Thyroid gland (tissue), 4 donors: Measurements from ENCODE around the gene AQP2. TPM values are rescaled to one million over a fixed set of nuclear protein-coding genes. Genes with fewer than 3 reads are reported as not detected.
A peak's percentile ranks its signal among the peaks of the same experiment; 100 is the strongest.

Experiments
- DNase-seq, 2 donors: peaks; one replicate each; pipeline ENCODE4 v3.0.0-alpha.2; 2019
- H3K27ac ChIP-seq, 3 donors: fragments of 200-600 bp; sonication (generic); 1 replicate in 2 of 3; 2 replicates in 1 of 3; pipeline ENCODE4 v1.5.1; 2016 to 2019; ENCODE audit warnings: mild to moderate bottlenecking in 1 of 3, moderate library complexity in 1 of 3
- H3K27me3 ChIP-seq: fragments of 200-600 bp; sonication (generic); one replicate; pipeline ENCODE4 v1.5.1; 2019
- H3K36me3 ChIP-seq, 2 donors: fragments of 200-600 bp; sonication (generic); one replicate each; pipeline ENCODE4 v1.5.1; 2016 to 2019
- H3K4me1 ChIP-seq, 2 donors: fragments of 200-600 bp; sonication (generic); one replicate each; pipeline ENCODE4 v1.5.1; 2017 to 2019
- H3K4me3 ChIP-seq, 3 donors: fragments of 200-600 bp; sonication (generic); replicated peaks in 1 of 3; 1 replicate in 2 of 3; 2 replicates in 1 of 3; pipeline ENCODE4 v1.5.1; 2016; ENCODE audit warnings: mild to moderate bottlenecking in 1 of 3
- H3K9me3 ChIP-seq: fragments of 200-600 bp; sonication (generic); one replicate; pipeline ENCODE4 v1.5.1; 2017
- POLR2A ChIP-seq, 2 donors: fragments of 450-650 bp; IDR thresholded peaks; one replicate each; pipeline ENCODE4 v1.6.1; 2017; ENCODE audit warnings: antibody characterized with exemption in 2 of 2, mild to moderate bottlenecking in 2 of 2, moderate library complexity in 1 of 2
- WGBS, 2 donors: methylation state at CpG; one replicate each; pipeline ENCODE4 v1.1.5; 2017; 5-methylcytosine and 5-hydroxymethylcytosine counted together
- intact Hi-C: fragments of 100-400 bp; cut with DNase I; formaldehyde crosslinking; loops from one replicate; pipeline ENCODE4 v1.15.1; 2023
- total RNA-seq, 4 donors: library from RNA; depleted of rRNA; stranded (reverse); fragments of >200 nt; gene quantifications; one replicate each; pipeline ENCODE4 v1.2.3, GENCODE V29; 2016
- TF ChIP-seq, protein P1 (sequence below), 6 experiments: fragments of 200-600 bp in 3 of 6; fragments of 450-650 bp in 3 of 6; sonication (generic) in 3 of 6; IDR thresholded peaks; one replicate each; pipeline ENCODE4 v1.5.1; 2016 to 2019; ENCODE audit warnings: antibody characterized with exemption in 6 of 6, mild to moderate bottlenecking in 2 of 6, inconsistent platforms in 1 of 6, moderate library complexity in 1 of 6

The AQP2 gene
- total RNA-seq, 4 donors from 2014 or later, result 0.67 TPM; not detected in 3

DNA sequence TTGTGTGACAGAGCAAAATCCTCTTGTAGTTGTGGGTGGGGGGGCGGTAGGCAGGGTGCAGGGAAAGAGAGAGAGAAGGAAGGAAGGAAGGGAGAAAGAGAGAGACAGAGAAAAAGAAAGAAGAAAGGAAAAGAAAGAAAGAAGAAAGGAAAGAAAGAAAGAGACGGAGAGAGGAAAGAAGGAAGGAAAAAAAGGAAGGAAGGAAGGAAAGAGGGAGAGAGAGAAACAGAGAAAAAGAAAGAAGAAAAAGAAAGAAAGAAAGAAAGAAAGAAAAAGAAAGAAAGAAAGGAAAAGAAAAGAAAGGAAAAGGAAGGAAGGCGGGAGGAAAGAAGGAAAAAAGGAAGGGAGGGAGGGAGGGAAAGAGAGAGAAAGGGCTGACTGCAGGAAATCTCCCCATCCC is 29.2 kb upstream of the AQP2 start:
- WGBS, 2 donors, result 60 to 81% methylated on average over 3 of the region's 3 CpGs

DNA sequence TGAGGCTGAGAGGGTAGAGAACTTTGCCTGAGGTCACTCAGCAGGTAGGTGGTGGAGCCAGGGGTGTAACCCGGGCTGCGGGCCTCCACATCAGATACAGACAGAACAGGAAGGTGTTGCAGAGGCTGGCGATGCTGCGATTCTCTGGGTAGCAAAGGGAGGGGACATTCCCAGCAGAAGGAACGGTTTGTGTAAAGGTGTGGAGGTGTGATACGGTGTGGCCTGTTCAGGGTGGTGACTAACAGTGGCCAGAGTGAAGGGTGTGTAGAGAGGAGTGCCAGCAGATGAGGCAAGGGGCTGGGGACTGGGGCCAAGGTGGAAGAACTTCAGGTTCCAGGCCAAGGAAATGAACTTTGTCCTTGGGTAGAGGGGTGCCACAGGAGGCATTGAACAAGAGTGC is 28.6 kb upstream of the AQP2 start:
- H3K27me3 ChIP-seq, result no peaks in the 10 kb centered on the region
- no peaks in the 10 kb centered on the region for H3K9me3 ChIP-seq
- no peak overlapping the region for H3K27ac ChIP-seq
- TF ChIP-seq POLR2A (IDR thresholded peaks at IDR 0.05), result no peak
- TF ChIP-seq, protein P1, sequence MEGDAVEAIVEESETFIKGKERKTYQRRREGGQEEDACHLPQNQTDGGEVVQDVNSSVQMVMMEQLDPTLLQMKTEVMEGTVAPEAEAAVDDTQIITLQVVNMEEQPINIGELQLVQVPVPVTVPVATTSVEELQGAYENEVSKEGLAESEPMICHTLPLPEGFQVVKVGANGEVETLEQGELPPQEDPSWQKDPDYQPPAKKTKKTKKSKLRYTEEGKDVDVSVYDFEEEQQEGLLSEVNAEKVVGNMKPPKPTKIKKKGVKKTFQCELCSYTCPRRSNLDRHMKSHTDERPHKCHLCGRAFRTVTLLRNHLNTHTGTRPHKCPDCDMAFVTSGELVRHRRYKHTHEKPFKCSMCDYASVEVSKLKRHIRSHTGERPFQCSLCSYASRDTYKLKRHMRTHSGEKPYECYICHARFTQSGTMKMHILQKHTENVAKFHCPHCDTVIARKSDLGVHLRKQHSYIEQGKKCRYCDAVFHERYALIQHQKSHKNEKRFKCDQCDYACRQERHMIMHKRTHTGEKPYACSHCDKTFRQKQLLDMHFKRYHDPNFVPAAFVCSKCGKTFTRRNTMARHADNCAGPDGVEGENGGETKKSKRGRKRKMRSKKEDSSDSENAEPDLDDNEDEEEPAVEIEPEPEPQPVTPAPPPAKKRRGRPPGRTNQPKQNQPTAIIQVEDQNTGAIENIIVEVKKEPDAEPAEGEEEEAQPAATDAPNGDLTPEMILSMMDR (IDR thresholded peaks at IDR 0.05), result no peak
- 78 to 87% methylated on average over 6 of the region's 6 CpGs for WGBS, 2 donors
- no peaks in the 10 kb centered on the region for H3K4me1 ChIP-seq
- no peaks in the 10 kb centered on the region for H3K36me3 ChIP-seq
- intact Hi-C loops, result no loop called here
- H3K4me3 ChIP-seq, result no peak overlapping the region
- DNase-seq, result no peak

More for the DNA sequence above, 29.2 kb upstream of the AQP2 start:
- no peaks in the 10 kb centered on the region for H3K36me3 ChIP-seq
- TF ChIP-seq, protein P1 (IDR thresholded peaks at IDR 0.05), result no peak
- no peak for TF ChIP-seq POLR2A (IDR thresholded peaks at IDR 0.05)
- H3K4me1 ChIP-seq, result no peaks in the 10 kb centered on the region
- H3K27me3 ChIP-seq, result no peaks in the 10 kb centered on the region
- no peak overlapping the region for H3K27ac ChIP-seq
- no peak for DNase-seq
- intact Hi-C loops, result no loop called here
- H3K9me3 ChIP-seq, result no peaks in the 10 kb centered on the region
- H3K4me3 ChIP-seq, result no peak overlapping the region

DNA sequence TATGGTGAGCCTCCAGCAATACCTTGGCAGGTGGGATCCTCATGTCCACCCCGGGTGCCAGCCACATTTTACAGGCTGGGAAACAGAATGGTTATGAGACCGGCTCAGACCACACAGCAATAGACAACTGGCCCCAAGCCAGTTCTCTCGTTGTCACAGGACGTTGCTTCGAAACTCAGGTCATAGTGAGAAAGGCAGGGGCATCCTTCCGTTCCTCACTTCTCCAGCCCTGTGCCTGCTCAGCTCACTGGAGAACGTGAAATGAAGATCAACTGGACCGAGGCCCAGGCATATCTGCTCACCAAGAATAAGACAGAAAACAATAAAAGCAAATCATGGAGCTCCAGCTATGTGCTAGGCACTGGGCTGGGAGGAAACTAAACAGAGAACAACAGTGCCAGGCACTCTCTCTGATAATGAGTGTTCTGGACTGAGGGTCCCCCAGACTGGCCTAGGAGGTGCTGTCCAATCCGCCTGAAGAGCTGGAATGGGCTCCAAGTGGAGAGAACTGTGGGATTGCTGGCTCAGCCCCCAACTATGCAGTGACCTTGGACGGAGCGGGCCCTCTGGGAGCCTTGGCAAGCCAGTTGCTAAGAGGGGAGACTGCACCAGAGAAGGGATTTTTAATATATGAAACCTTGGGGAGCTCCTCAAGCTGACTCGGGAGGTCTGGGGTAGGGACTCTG is 28.0 kb upstream of the AQP2 start:
- intact Hi-C loops, result no loop called here
- Histone ChIP-seq H3K36me3 (no peaks in the 10 kb centered on the region), H3K4me1 (no peaks in the 10 kb centered on the region), H3K27me3 (no peaks in the 10 kb centered on the region), H3K9me3 (no peaks in the 10 kb centered on the region), H3K4me3 (no peak overlapping the region), H3K27ac (peak overlapping the region in 1 of 3 donors; percentile 10)
- no peak for TF ChIP-seq POLR2A (IDR thresholded peaks at IDR 0.05)
- TF ChIP-seq, protein P1 (IDR thresholded peaks at IDR 0.05), result no peak
- 70 to 76% methylated on average over 10 to 12 of the region's 12 CpGs for WGBS, 2 donors
- no peak for DNase-seq

DNA sequence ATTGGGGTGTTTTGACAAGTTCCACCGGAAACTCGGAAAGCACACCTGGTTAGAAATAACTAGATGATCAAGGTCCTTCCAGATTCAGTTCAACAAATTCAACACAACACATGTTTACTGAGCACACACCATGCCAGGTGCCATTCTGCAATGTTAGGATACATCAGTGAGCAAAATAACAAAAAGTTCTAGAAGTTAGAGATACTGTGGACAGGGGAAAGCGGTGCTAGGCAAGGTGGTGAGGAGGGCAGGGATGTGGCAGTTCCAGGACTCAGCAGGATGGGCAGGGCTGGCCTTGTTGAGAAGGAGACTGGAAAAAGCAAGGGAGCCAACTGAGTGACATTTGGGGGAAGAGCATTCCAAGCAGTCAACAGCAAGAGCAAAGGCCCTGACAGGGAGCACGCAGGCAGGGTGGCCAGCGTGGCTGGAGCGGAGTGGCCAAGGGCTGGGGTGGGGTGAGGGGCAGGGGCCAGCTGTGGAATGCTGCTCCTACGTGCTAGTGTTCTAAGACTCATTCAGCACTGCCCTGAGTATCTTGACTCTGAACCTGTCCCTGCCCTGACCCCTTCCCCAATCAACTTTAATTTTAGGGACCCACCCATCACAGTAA is 27.4 kb upstream of the AQP2 start:
- H3K27me3 ChIP-seq, result no peaks in the 10 kb centered on the region
- H3K36me3 ChIP-seq, result no peaks in the 10 kb centered on the region
- H3K9me3 ChIP-seq, result no peaks in the 10 kb centered on the region
- TF ChIP-seq, protein P1 (IDR thresholded peaks at IDR 0.05), result no peak
- TF ChIP-seq POLR2A (IDR thresholded peaks at IDR 0.05), result no peak
- H3K27ac ChIP-seq, result no peak overlapping the region
- no peak for DNase-seq
- no peak overlapping the region for H3K4me3 ChIP-seq
- no peaks in the 10 kb centered on the region for H3K4me1 ChIP-seq
- WGBS, 2 donors, result 79 to 86% methylated on average over 7 of the region's 7 CpGs
- intact Hi-C loops, result no loop called here

DNA sequence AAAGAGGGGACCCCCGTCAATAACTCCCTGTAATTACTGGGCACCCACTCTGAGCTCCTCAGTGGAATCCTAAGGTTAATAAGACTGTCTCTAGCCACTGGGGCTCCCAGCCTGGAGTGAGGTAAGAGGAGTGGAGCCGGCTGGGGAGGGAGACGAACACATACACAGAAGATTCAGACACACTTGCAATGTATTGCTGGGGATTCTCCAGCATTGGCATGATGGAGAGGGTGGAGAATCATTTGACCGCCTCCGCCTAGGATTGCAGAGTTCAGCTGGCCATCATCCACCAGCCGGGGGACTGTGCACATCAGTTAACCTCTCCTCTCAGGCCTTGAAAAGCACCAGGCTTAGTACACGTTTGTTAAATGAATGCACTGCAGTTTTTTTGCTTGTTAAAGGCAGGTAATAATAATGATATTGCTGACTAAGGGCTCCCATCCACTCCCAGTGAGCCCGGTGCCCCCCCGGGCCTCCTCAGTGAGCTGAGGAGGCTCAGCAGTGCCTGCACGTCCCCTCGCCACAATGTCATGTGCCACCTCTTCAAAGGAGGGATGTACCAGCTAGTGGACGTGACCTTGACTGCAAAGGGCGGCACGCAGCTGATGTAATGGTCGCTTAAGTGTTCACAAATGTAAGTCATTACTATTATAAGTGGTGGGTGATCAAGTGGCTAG is 26.5 kb upstream of the AQP2 start:
- intact Hi-C loops, result no loop called here
- Histone ChIP-seq H3K4me3 (no peak overlapping the region), H3K36me3 (no peaks in the 10 kb centered on the region), H3K27me3 (no peaks in the 10 kb centered on the region), H3K4me1 (no peaks in the 10 kb centered on the region), H3K27ac (no peak overlapping the region), H3K9me3 (no peaks in the 10 kb centered on the region)
- 84 to 92% methylated on average over 11 to 15 of the region's 15 CpGs for WGBS, 2 donors
- no peak for DNase-seq
- TF ChIP-seq POLR2A (IDR thresholded peaks at IDR 0.05), result no peak
- TF ChIP-seq, protein P1 (IDR thresholded peaks at IDR 0.05), result no peak
